ENCODE data around the gene SEPTIN14.
"Not testable (repeated sequence)": the region's sequence is repeated elsewhere in the genome, so short reads cannot be mapped to it uniquely, and the experiment has no call there.

The SEPTIN14 gene

DNA sequence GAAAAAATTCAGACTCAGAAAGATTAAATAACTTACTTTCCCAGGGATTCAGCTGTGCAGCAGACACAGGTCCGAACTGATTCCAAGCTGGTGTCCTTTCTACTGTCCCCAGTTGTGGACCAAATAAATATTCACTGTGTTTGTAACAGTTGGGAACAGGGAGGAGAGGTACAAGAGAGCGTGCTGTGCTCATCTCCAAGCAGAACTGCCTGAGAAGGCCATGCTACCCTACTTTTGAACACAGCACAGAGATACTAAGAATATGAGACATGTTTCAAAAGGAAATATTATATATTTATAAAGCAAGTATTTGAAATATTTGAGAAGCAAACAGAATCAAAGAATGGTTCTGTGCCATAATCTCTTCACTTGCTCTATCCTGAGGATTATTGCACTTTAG, at the start of gene SEPTIN14:
SEPTIN14 (minus strand) TSS at position 101 of the 400 bp plus-strand sequence. CDS start 756 bp downstream, outside the sequence.
- DNase-seq: not testable (repeated sequence)

DNA sequence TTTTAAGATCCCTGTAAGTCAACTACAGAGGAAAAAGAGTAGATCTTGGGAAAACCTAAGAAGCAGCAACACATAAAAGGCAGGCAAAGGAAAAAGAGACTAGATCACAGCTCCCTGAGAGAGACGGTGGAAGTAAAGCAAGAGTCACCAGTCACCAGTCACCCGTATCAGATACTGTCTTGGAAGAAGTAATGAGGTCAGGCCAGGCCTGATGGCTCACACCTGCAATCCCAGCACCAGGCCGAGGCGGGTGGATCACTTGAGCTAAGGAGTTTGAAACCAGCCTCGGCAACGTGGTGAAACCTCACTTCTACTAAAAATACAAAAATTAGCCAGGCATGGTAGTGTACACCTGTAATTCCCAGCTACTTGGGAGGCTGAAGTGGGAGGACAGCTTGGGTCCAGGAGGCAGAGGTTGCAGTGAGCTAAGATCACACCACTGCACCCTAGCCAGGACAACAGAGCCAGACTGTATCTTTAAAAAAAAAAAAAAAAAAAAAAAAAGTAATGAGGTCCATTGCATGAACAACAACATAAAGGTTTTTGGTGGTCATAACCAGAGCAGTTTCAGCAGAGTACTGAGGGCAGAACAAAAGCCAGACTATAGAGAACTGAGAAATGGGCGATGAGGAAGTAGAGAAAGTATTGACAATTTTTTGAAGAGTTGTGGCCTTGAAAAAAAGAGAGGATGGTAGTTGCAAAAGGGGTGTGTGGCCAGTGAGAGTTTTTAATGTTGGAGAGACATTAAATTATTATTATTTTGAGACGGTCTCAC, 41.6 kb upstream of the SEPTIN14 start:
- DNase-seq: no peak

DNA sequence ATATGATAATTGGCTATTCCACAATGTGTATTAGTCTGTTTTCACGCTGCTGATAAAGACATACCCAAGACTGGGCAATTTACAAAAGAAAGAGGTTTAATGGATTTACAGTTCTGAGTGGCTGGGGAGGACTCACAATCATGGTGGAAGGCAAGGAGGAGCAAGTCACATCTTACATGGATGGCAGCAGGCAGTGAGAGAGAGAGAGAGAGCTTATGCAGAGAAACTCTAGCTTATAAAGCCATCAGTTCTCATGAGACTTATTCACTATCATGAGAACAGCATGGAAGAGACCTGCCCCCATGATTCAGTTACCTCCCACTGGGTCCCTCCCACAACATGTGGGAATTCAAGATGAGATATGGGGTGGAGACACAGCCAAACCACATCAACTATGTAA, 38.5 kb upstream of the SEPTIN14 start:
- not testable (repeated sequence) for DNase-seq

DNA sequence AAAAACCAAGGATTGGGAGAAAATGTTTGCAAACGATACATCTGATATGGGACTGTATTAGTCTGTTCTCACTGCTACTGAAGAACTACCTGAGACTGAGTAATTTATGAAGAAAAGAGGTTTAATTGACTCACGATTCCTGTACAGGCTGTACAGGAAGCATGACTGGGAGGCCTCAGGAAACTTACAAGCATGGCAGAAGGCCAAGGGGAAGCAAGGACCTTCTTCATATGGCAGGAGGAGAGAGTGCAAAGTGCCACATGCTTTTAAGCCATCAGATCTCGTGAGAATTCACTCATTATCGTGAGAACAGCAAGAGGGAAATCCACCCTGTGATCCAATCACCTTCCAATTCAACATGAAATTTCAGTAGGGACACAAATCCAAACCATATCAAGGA, 35.7 kb upstream of the SEPTIN14 start:
- DNase-seq: no peak

DNA sequence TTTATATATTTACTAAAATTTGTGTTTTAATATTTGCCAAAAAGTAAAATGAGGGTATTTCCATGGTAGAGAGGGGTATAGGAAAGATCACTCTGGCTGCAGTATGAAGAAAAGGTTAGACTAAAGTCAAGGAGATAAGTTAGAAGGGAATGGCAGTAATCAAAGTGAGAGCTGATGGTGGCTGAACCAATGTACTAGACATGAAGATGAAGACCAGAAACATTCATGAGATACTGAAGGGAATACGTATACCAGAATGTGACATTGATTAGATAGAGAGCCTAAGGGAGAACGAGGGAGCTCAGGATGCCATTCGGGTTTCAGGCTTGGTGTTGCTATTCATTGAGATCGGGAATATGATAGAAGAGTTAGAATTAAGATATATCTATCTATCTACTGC, 32.5 kb upstream of the SEPTIN14 start:
- DNase-seq: no peak

DNA sequence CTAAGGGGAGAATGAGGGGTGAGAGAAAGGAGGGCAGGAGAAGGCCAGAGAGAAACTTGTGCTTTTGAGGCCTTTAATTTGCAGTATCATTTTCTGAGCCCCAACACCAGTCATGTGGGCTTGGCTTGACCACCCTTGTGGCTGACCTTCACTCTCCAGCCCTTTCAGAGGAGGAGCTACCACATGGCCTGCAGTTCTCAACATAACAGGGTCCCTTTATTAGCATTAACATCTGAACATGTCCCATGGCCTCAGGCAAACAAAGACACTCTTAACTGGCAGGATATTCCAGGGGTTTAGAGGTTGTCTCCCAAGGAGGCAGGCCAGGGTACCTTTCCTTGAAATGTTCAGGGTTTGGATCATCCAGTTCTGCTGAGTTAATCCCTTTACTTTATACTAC, 31.4 kb upstream of the SEPTIN14 start:
- no peak for DNase-seq

DNA sequence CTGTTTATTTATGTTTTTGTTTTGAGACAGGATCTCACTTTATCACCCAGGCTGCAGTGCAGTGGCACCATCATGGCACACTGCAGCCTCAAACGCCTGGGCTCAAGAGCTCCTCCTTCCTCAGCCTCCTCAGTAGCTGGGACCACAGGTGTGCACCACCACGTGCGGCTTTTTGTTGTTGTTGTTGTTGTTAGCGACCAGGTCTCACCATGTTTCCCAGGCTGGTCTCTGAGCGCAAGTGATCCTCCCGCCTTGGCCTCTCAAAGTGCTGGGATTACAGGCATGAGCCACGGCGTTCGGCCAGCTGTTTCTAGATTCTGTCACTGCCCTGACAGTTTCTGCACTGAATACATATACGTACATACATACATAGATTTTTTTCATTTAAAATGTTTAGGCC, 25.8 kb upstream of the SEPTIN14 start:
- DNase-seq: not testable (repeated sequence)

DNA sequence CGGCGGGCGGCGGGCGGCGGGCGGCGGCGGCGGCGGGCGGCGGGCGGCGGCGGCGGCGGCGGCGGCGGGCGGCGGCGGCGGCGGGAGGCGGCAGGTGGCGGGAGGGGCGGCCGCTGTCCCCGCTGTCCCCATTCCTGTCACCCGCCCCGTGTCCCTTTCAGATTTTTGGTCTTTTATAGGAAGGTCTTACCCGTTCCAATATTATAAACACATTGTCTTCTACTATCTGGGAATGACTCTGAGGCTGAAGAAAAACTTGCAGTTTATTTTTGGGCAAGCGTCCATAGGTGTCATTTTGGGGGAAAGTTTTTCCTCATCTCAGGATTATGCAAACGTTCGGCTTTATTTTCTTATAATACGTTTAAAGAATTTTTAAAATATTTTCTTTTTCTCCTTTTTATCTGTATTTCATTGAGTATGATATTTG, 25.3 kb upstream of the SEPTIN14 start:
- no peak for DNase-seq

DNA sequence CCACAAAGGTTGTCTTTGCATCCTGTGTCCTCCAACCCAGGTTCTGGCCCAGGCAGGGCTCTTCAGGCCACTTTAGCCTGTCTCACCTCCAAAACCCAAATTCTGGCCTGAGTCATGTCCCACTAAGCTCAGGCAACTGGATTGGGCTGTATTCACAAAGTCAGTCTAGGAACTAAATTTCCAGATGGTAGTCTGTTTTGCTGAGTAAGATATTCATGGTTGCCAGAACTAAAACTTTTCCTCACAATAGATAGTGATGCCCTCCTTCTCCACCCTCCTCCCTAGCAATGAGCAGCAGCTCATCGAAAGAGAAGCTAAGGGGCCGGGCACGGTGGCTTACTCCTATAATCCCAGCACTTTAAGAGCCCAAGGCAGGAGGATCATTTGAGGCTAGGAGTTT, 21.8 kb upstream of the SEPTIN14 start:
- no peak for DNase-seq

DNA sequence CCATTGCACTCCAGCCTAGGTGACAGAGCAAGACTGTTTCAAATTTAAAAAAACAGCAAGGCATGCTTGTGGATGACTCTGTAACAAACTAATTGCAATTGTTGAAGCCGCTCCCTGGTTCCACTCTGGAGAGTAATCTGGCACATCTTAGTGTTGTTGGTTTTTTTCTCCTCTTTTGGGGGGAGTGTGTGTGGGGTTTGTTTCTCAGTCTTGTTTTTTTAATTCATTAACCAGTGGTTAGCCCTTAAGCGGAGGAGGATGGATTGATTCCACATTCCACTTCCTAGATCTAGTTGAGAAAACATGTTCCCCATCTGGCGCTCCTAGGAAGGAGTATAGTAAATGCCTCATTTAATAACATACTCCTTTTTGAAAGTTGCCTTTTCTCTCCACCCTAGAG, 16.1 kb upstream of the SEPTIN14 start:
- DNase-seq: no peak

DNA sequence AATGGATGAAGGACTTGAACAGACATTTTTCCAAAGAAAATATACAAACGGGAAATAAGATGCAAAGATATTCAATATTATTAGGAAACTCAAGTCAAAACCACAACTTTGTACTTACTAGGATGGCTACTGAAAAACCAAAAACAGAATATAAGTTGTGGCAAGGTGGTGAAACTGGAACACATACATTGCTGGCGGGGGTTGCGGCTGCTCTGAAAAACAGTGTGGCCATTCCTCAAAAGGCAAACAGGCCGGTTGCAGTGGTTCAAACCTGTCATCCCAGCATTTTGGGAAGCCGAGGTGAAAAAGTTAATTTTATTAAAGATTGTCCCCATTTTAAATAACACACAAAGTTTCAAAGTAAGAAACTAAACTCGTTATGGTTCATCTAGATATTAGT, 14.8 kb upstream of the SEPTIN14 start:
- no peak for DNase-seq

DNA sequence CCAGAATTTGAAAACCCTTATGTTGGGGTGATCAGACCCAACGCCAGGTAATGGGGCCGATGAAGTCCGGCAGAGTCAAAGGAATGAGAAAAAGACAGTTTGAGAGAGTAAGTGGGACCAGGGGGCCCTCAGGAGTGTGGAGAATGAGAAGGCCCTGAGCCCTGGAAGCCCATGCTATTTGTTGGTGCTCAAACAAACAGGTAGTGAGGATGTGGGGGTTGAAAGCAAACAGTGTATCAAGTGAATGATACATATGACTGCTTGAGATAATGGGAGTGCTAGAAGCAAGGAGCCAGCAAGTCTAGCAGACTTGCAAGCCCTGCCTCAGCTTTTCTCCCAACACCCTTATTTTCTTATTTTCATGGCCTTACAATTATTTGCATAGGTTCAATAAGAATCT, 11.2 kb upstream of the SEPTIN14 start:
- DNase-seq: no peak

DNA sequence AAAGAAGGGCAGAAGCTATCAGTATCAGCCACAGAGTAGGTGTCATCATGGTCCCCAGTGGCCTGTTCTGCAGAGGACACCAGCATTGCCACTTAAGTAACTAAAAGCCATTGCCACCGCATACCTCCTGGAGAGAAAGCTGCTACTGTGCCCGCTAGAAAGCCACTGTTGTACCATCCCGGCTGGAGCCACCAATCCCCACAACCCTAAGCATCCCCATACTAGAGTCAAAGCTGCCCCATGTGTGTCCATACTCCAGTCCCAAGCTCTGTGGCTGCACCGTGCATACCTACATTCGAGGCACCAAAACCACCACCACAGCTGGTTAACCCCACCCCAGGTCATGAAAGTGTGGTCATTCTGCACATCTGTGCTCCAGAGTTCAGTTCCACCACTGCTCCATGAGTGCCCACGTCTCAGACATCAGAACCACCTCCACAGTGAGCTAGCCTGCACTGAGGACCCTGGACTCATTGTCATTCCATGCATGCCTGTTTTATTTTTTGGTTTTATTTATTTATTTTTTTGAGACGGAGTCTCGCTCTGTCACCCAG, 9.5 kb upstream of the SEPTIN14 start:
- no peak for DNase-seq

DNA sequence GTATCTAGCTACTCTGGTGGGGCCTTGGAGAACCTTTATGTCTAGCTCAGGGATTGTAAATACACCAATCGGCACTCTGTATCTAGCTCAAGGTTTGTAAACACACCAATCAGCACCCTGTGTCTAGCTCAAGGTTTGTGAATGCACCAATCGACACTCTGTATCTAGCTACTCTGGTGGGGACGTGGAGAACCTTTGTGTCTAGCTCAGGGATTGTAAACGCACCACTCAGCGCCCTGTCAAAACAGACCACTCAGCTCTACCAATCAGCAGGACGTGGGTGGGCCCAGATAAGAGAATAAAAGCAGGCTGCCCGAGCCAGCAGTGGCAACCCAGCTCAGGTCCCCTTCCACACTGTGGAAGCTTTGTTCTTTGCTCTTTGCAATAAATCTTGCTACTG, 6.4 kb upstream of the SEPTIN14 start:
- DNase-seq: not testable (repeated sequence)

DNA sequence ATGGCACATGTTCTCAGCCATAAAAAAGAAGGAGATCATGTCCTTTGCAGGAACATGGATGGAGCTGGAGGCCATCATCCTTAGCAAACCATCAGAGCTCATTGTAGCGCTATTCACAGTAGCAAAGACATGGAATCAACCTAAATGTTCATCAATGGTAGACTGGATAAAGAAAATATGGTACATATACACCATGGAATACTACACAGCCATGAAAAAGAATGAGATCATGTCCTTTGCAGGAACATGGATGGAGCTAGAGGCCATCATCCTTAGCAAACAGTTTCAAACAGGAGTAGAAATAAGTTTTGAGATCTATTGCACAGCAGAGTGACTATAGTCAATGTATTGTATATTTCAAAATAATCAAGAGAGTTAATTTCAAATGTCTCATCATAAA, 17.4 kb downstream of the SEPTIN14 start:
- not testable (repeated sequence) for DNase-seq

DNA sequence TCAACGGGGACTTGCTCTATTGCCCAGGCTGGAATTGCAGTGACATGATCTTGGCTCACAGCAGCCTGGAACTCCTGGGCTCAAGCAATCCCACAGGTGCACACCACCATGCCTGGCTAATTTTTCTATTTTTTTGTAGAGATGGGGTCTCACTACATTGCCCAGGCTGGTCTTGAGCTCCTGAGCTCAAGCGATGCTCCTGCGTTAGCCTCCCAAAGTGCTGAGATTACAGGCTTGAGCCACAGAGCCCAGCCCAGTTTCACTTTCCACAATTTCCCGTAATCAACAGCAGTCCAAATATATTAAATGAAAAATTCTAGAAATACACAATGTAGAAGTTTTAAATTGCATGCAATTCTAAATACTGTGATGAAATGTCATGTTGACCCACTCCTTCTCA, 24.0 kb downstream of the SEPTIN14 start:
- no peak for DNase-seq

DNA sequence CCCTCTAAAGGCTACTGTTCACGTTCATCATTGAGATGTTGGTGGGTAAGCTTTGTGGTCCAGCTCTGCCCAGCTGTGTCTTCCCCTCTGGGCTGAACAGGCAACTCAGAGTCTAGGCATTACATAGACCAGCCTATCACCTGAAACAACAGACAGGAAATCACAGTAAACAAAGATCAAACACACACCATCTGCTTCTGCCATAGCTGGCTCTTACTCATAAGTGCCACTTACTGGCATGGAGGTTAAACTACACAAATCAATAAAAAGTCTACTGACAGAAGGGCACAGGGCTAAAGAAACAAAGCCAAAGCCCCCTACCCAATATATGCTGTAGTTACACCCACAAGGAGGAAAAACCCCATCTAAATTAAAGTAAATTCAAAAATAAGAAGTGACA, 35.0 kb downstream of the SEPTIN14 start:
- no peak for DNase-seq

DNA sequence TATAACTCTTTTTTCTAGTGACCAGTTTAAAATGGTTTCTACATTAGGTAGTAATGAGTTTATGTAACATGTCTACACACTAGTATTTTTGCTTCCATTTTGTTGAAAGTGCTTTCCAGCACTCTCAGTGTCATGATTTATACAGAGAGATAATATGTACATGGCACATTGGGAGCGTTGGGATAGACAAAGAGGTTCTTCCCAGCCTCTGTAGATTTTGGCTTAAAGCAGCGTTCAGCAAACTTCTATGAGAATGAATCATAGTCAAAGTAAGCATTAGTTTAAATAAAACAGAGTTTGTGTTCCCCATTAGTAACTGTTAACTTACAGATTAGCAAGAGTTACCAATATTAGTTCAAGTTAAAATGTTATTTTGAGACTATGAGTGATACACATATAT, 43.9 kb downstream of the SEPTIN14 start:
- DNase-seq: no peak

DNA sequence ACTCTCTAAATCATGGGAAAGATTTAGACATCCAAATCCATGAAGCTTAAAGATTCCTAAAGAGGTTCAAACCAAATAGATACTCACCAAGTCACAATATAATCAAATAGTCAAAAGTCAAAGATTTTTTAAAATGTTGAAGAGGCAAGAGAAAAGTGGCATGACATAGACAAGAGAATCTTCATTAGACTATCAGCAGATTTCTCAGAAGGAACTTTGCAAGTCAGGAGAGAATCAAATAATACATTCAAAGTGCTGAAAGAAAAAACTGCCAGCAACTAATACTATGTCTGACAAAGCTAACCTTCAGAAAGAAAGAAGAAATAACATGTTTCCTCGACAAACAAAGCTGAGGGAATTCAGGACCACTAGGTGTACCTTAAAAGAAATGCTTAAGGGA, 65.3 kb downstream of the SEPTIN14 start:
- not testable (repeated sequence) for DNase-seq

DNA sequence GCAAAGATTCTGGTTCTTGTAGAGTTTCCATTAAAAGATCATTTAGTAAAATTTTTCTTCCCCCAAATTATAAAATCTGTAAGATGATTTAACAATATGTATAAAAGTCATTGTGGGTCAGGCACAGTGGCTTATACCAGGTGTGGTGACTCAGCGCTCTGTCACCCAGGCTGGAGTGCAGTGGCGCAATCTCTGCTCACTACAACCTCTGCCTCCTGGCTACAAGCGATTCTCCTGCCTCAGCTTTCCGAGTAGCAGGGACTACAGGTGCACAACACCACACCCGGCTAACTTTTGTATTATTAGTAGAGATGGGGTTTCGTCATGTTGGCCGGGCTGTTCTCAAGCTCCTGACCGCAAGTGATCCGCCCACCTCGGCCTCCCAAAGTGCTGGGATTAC, 68.0 kb downstream of the SEPTIN14 start:
- no peak for DNase-seq

DNA sequence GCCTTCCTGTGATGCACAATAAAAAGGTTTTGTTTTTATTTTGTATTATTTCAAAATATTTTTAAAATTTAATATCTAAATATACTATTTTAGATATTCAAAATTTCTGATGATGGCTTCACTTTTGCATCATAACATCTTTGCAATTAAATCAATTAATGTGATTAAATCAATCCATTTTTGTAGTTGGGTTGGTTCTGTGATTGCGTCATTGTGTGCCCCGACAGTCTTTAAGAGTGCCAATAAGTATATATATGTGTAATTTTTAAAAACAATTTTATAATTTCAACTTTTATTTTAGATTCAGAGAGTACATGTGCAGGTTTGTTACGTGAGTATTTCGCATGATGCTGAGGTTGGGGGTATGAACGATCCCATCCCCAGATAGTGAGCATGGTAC, 70.5 kb downstream of the SEPTIN14 start:
- no peak for DNase-seq

DNA sequence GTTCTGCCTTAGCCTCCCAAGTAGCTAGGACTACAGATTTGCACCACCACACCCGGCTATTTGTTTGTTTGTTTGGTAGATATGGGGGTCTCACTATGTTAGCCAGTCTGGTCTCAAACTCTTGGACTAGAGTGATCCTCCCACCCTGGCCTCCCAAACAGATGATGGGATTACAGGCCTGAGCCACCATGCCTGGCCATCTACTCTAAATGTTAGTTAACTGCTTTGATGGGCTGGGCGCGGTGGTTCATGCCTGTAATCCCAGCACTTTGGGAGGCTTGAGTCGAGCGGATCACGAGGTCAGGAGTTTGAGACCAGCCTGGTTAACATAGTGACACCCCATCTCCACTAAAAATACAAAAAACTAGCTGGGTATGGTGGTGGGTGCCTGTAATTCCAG, 74.8 kb downstream of the SEPTIN14 start:
- DNase-seq: no peak

DNA sequence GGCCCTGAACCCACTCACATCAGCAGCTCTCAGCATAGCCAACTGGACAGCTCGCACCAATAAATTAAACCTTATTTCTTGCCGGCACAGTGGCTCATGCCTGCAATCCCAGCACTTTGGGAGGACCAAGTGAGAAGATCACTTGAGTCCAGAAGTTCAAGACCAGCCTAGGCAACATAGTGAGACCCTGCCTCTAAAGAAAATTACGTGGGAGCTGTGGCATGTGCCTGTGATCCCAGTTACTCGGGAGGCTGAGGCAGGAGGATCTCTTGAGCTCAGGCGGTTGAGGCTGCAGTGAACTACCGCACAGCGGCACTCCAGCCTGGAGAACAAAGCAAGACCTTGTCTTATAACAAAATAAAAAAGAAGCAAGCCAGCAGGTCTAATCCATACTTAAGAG, 75.7 kb downstream of the SEPTIN14 start:
- DNase-seq: no peak

DNA sequence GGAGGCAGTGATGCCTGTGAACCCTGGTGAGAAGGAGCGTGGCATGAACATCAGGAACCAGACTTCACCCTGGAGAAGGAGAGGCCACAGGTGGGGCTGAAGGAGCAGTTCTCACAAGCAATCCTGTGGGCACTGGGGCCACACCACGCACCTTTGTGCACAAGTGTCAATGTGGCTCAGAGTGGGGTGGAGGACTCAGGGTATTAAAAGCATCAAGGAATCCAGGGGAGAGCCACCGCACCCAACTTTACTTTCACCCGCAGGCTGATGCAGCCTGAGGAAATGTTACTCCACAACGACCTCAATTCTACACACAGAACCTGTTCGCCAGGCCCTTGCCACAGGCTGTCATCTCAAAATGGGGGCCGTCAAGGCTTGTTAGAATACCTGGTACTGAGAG, 77.1 kb downstream of the SEPTIN14 start:
- DNase-seq: not testable (repeated sequence)

DNA sequence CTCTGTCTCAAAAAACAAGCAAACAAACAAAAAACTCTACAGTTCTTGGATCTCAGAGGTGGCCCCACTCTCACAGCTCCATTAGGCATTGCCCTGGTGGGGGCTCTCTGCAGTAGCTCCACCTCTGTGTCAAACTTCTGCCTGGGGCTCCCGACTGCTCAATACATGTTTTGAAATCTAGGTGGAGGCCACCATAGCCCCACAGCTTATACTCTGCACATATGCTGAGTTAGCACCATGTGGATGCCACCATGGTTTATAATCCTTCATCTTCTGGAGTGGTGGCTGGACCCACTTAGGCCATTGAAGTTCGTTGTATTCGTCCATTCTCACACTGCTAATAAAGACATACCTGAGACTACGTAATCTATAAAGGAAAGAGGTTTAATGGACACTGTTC, 78.4 kb downstream of the SEPTIN14 start:
- DNase-seq: no peak
